Measurements from ENCODE around the gene SRD5A1.

DNA sequence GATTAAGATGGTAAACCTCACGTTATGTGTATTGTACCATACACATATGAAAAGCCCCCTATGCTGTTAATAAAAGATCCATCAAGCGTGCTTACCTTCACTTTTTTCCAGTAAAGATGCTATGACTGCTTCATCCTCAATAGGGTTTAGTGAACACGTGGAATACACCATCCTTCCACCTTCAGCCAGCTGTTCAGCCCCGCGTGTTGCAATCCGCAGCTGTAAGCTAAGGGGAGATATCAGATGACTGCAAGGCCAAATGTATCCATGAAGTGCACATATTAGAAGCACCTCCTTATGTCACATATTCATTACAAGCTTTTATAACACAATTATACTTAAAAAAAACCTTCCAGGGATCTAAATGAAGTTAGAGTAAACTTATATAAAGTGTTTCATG is 16.6 kb upstream of the SRD5A1 start:
- TF ChIP-seq POLR2AphosphoS5 (IDR thresholded peaks at IDR 0.05; ENCODE audit: borderline replicate concordance, low read depth, low read length): no peak
- TF ChIP-seq EZH2 (IDR thresholded peaks at IDR 0.05): no peak

Measured in SK-N-MC (cell line).